ENCODE data around the gene RELL1.

Gene RELL1

GRCh38 chr4:37604461-37604860 is 81.7 kb downstream of the RELL1 start:
- Histone ChIP-seq H3K27me3 (ENCODE audit: control insufficient read depth in 1 of 2, insufficient read depth in 2 of 2, low read length in 2 of 2) (no peaks in the 10 kb centered on the region), H3K36me3 (ENCODE audit: control insufficient read depth in 1 of 2, insufficient read depth in 2 of 2, low read length in 2 of 2) (no peaks in the 10 kb centered on the region), H3K27ac (ENCODE audit: low read depth, low read length) (no peak overlapping the region), H3K9me3 (ENCODE audit: control insufficient read depth in 1 of 2, low read length in 2 of 2) (no peaks in the 10 kb centered on the region), H3K9ac (ENCODE audit: low read depth in 1 of 2, low read length in 2 of 2) (no peak overlapping the region), H3K4me3 (ENCODE audit: low read depth in 1 of 2, low read length in 2 of 2) (no peak overlapping the region), H3K4me1 (ENCODE audit: control insufficient read depth in 1 of 2, insufficient read depth in 2 of 2, low read length in 2 of 2) (peaks cover 14 to 17% of the 10 kb centered on the region in 2 donors)

DNA sequence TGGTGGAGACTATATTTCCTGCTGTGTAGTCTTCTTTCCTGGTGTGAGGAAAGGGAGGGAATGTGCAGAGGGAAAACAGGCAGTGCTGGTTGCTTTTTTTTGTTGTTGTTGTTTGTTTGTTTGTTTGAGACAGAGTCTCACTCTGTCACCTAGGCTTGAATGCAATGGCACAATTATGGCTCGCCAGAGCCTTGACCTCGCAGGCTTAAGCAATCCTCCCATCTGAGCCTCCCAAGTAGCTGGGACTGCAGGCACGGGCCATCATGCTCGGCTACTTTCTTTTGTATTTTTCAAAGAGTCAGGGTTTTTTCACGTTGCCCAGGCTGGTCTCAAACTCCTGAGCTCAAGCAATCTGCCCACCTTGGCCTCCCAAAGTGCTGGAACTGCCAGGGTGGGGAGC is 82.5 kb downstream of the RELL1 start:
- Histone ChIP-seq H3K4me3 (ENCODE audit: low read depth in 1 of 2, low read length in 2 of 2) (no peak overlapping the region), H3K36me3 (ENCODE audit: control insufficient read depth in 1 of 2, insufficient read depth in 2 of 2, low read length in 2 of 2) (no peaks in the 10 kb centered on the region), H3K4me1 (ENCODE audit: control insufficient read depth in 1 of 2, insufficient read depth in 2 of 2, low read length in 2 of 2) (peaks cover 18 to 22% of the 10 kb centered on the region in 2 donors), H3K27me3 (ENCODE audit: control insufficient read depth in 1 of 2, insufficient read depth in 2 of 2, low read length in 2 of 2) (no peaks in the 10 kb centered on the region), H3K9me3 (ENCODE audit: control insufficient read depth in 1 of 2, low read length in 2 of 2) (no peaks in the 10 kb centered on the region), H3K27ac (ENCODE audit: low read depth, low read length) (no peak overlapping the region), H3K9ac (ENCODE audit: low read depth in 1 of 2, low read length in 2 of 2) (no peak overlapping the region)

DNA sequence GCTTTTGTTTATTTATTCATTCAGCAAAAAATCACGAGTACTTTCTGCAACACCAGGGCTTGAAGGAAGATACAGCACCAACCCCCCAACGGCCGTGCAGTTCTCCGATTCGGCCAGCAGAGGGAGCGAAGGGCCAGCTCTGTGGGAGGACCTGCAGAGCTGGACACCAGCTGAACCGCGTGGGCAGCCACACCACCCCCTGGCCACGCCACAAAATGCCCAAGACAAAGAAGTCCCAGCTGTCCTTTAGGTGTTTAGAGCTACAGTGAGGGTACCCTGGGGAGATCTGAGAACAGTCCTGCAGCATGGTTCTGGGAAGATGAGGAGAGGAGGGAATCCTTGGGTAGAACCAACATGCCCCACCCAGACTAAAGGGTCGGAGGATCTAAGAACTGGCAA is 83.1 kb downstream of the RELL1 start:
- H3K4me1 ChIP-seq (ENCODE audit: control insufficient read depth in 1 of 2, insufficient read depth in 2 of 2, low read length in 2 of 2), result peaks cover 18 to 22% of the 10 kb centered on the region in 2 donors
- H3K36me3 ChIP-seq (ENCODE audit: control insufficient read depth in 1 of 2, insufficient read depth in 2 of 2, low read length in 2 of 2), result no peaks in the 10 kb centered on the region
- H3K4me3 ChIP-seq (ENCODE audit: low read depth in 1 of 2, low read length in 2 of 2), result peak overlapping the region in 1 of 2 donors; percentile 40
- no peak overlapping the region for H3K27ac ChIP-seq (ENCODE audit: low read depth, low read length)
- H3K9me3 ChIP-seq (ENCODE audit: control insufficient read depth in 1 of 2, low read length in 2 of 2), result no peaks in the 10 kb centered on the region
- H3K27me3 ChIP-seq (ENCODE audit: control insufficient read depth in 1 of 2, insufficient read depth in 2 of 2, low read length in 2 of 2), result no peaks in the 10 kb centered on the region
- H3K9ac ChIP-seq (ENCODE audit: low read depth in 1 of 2, low read length in 2 of 2), result no peak overlapping the region

DNA sequence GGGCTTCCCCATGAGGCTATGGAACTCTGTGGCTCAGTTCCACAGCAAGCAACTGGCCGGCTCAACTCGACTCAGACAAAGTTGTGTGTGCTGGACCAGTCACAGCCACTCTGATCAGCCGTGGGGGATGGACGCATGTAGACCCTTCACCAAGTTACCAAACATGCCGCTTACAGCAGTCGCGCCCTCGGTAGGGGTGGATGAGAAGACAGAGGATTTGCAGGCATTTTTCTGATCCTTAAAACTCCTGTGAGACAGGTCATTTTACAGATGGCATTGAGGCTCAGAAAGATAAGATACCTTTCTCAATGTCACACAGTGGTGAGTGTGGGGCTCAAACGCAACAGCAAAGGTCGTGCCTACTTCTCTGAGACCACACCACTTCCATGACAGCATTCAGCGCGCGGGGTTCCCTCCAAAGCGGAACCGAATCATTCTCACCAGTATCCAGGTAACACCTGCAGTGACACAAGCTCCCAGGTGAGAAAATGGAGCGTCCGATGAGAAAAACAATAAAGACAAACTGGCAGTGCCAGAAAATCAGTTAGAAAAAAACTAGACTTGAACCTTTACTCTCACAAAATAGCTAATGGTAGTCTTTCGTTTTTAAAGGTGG is 83.6 kb downstream of the RELL1 start:
- H3K27me3 ChIP-seq (ENCODE audit: control insufficient read depth in 1 of 2, insufficient read depth in 2 of 2, low read length in 2 of 2), result no peaks in the 10 kb centered on the region
- H3K9ac ChIP-seq (ENCODE audit: low read depth in 1 of 2, low read length in 2 of 2), result no peak overlapping the region
- no peaks in the 10 kb centered on the region for H3K9me3 ChIP-seq (ENCODE audit: control insufficient read depth in 1 of 2, low read length in 2 of 2)
- H3K36me3 ChIP-seq (ENCODE audit: control insufficient read depth in 1 of 2, insufficient read depth in 2 of 2, low read length in 2 of 2), result no peaks in the 10 kb centered on the region
- H3K4me3 ChIP-seq (ENCODE audit: low read depth in 1 of 2, low read length in 2 of 2), result no peak overlapping the region
- no peak overlapping the region for H3K27ac ChIP-seq (ENCODE audit: low read depth, low read length)
- peaks cover 18 to 22% of the 10 kb centered on the region in 2 donors for H3K4me1 ChIP-seq (ENCODE audit: control insufficient read depth in 1 of 2, insufficient read depth in 2 of 2, low read length in 2 of 2)

- no peaks in the 10 kb centered on the region for H3K9me3 ChIP-seq (ENCODE audit: control insufficient read depth in 1 of 2, low read length in 2 of 2)
- no peak overlapping the region for H3K9ac ChIP-seq (ENCODE audit: low read depth in 1 of 2, low read length in 2 of 2)
- H3K4me3 ChIP-seq (ENCODE audit: low read depth in 1 of 2, low read length in 2 of 2), result no peak overlapping the region
- no peaks in the 10 kb centered on the region for H3K27me3 ChIP-seq (ENCODE audit: control insufficient read depth in 1 of 2, insufficient read depth in 2 of 2, low read length in 2 of 2)
- H3K36me3 ChIP-seq (ENCODE audit: control insufficient read depth in 1 of 2, insufficient read depth in 2 of 2, low read length in 2 of 2), result no peaks in the 10 kb centered on the region
- peaks cover 23 to 29% of the 10 kb centered on the region in 2 donors for H3K4me1 ChIP-seq (ENCODE audit: control insufficient read depth in 1 of 2, insufficient read depth in 2 of 2, low read length in 2 of 2)
- H3K27ac ChIP-seq (ENCODE audit: low read depth, low read length), result no peak overlapping the region
Observed at GRCh38 chr4:37601531-37601930, 84.6 kb downstream of the RELL1 start.

DNA sequence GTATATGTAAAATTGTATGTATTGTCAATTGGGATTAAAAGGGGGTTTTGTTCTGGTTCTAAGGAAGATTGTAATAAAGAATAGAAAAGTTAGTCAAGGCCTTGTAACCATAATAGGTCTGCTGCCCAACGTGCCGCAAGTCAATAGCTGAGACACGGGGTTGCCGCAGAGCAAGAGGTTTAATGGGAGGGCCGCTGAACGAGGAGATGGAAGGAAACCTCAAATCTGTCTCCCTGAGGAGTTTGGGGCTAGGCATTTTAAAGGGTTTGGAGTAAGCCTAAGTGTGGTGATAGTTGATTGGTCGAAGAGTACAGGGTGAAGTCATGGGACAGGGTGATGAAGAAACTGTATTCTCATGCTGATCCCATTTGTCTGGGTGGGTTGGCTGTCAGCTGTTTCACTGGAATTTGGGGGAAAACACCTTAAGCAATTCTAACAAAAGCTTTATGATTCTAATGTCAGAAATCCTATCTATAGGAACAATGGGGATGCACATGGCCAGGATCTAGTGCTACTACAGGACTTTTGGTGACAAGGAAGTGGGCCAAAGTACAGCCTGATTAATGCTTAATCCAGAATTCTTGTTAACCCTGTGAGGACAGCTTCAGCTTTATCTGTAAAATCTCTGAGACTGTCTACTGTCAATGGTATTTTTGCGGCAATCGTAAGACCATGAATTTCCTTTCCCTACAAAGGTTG is 86.9 kb downstream of the RELL1 start:
- Histone ChIP-seq H3K9ac (ENCODE audit: low read depth in 1 of 2, low read length in 2 of 2) (no peak overlapping the region), H3K9me3 (ENCODE audit: control insufficient read depth in 1 of 2, low read length in 2 of 2) (no peaks in the 10 kb centered on the region), H3K36me3 (ENCODE audit: control insufficient read depth in 1 of 2, insufficient read depth in 2 of 2, low read length in 2 of 2) (no peaks in the 10 kb centered on the region), H3K27ac (ENCODE audit: low read depth, low read length) (no peak overlapping the region), H3K4me3 (ENCODE audit: low read depth in 1 of 2, low read length in 2 of 2) (no peak overlapping the region), H3K27me3 (ENCODE audit: control insufficient read depth in 1 of 2, insufficient read depth in 2 of 2, low read length in 2 of 2) (no peaks in the 10 kb centered on the region), H3K4me1 (ENCODE audit: control insufficient read depth in 1 of 2, insufficient read depth in 2 of 2, low read length in 2 of 2) (peaks cover 28 to 36% of the 10 kb centered on the region in 2 donors)

- Histone ChIP-seq H3K9me3 (ENCODE audit: control insufficient read depth in 1 of 2, low read length in 2 of 2) (no peaks in the 10 kb centered on the region), H3K36me3 (ENCODE audit: control insufficient read depth in 1 of 2, insufficient read depth in 2 of 2, low read length in 2 of 2) (no peaks in the 10 kb centered on the region), H3K27me3 (ENCODE audit: control insufficient read depth in 1 of 2, insufficient read depth in 2 of 2, low read length in 2 of 2) (no peaks in the 10 kb centered on the region), H3K27ac (ENCODE audit: low read depth, low read length) (no peak overlapping the region), H3K4me1 (ENCODE audit: control insufficient read depth in 1 of 2, insufficient read depth in 2 of 2, low read length in 2 of 2) (peaks cover 24 to 28% of the 10 kb centered on the region in 2 donors), H3K9ac (ENCODE audit: low read depth in 1 of 2, low read length in 2 of 2) (no peak overlapping the region), H3K4me3 (ENCODE audit: low read depth in 1 of 2, low read length in 2 of 2) (no peak overlapping the region)
Observed at GRCh38 chr4:37597034-37597433, 89.1 kb downstream of the RELL1 start.

GRCh38 chr4:37595875-37596680 is 90.1 kb downstream of the RELL1 start:
- peaks cover under 1 to 5% of the 10 kb centered on the region in 2 donors for H3K36me3 ChIP-seq (ENCODE audit: control insufficient read depth in 1 of 2, insufficient read depth in 2 of 2, low read length in 2 of 2)
- no peak overlapping the region for H3K4me3 ChIP-seq (ENCODE audit: low read depth in 1 of 2, low read length in 2 of 2)
- no peaks in the 10 kb centered on the region for H3K27me3 ChIP-seq (ENCODE audit: control insufficient read depth in 1 of 2, insufficient read depth in 2 of 2, low read length in 2 of 2)
- H3K9ac ChIP-seq (ENCODE audit: low read depth in 1 of 2, low read length in 2 of 2), result no peak overlapping the region
- no peaks in the 10 kb centered on the region for H3K9me3 ChIP-seq (ENCODE audit: control insufficient read depth in 1 of 2, low read length in 2 of 2)
- no peak overlapping the region for H3K27ac ChIP-seq (ENCODE audit: low read depth, low read length)
- H3K4me1 ChIP-seq (ENCODE audit: control insufficient read depth in 1 of 2, insufficient read depth in 2 of 2, low read length in 2 of 2), result peaks cover 21 to 23% of the 10 kb centered on the region in 2 donors

GRCh38 chr4:37594099-37594498 is 92.1 kb downstream of the RELL1 start:
- Histone ChIP-seq H3K4me1 (ENCODE audit: control insufficient read depth in 1 of 2, insufficient read depth in 2 of 2, low read length in 2 of 2) (peaks cover 11 to 15% of the 10 kb centered on the region in 2 donors), H3K9me3 (ENCODE audit: control insufficient read depth in 1 of 2, low read length in 2 of 2) (no peaks in the 10 kb centered on the region), H3K36me3 (ENCODE audit: control insufficient read depth in 1 of 2, insufficient read depth in 2 of 2, low read length in 2 of 2) (peaks cover 8 to 17% of the 10 kb centered on the region in 2 donors), H3K27ac (ENCODE audit: low read depth, low read length) (no peak overlapping the region), H3K27me3 (ENCODE audit: control insufficient read depth in 1 of 2, insufficient read depth in 2 of 2, low read length in 2 of 2) (no peaks in the 10 kb centered on the region), H3K4me3 (ENCODE audit: low read depth in 1 of 2, low read length in 2 of 2) (no peak overlapping the region), H3K9ac (ENCODE audit: low read depth in 1 of 2, low read length in 2 of 2) (no peak overlapping the region)

- no peaks in the 10 kb centered on the region for H3K27me3 ChIP-seq (ENCODE audit: control insufficient read depth in 1 of 2, insufficient read depth in 2 of 2, low read length in 2 of 2)
- no peak overlapping the region for H3K9ac ChIP-seq (ENCODE audit: low read depth in 1 of 2, low read length in 2 of 2)
- H3K27ac ChIP-seq (ENCODE audit: low read depth, low read length), result no peak overlapping the region
- H3K4me1 ChIP-seq (ENCODE audit: control insufficient read depth in 1 of 2, insufficient read depth in 2 of 2, low read length in 2 of 2), result peaks cover 6 to 7% of the 10 kb centered on the region in 2 donors
- H3K9me3 ChIP-seq (ENCODE audit: control insufficient read depth in 1 of 2, low read length in 2 of 2), result no peaks in the 10 kb centered on the region
- H3K4me3 ChIP-seq (ENCODE audit: low read depth in 1 of 2, low read length in 2 of 2), result no peak overlapping the region
- peaks cover 8 to 24% of the 10 kb centered on the region in 2 donors for H3K36me3 ChIP-seq (ENCODE audit: control insufficient read depth in 1 of 2, insufficient read depth in 2 of 2, low read length in 2 of 2)
Observed at GRCh38 chr4:37591349-37591748, 94.8 kb downstream of the RELL1 start.
